GM19463 (cell line): ENCODE measurements around the gene RTP2.

ENCODE experiments used
- ATAC-seq: cut with Tn5 transposase; IDR thresholded peaks from one replicate; pipeline ENCODE4 v1.9.1; 2021; ENCODE audit warnings: mild to moderate bottlenecking, moderate library complexity; ENCODE audit not compliant: unreplicated experiment

Gene RTP2

DNA sequence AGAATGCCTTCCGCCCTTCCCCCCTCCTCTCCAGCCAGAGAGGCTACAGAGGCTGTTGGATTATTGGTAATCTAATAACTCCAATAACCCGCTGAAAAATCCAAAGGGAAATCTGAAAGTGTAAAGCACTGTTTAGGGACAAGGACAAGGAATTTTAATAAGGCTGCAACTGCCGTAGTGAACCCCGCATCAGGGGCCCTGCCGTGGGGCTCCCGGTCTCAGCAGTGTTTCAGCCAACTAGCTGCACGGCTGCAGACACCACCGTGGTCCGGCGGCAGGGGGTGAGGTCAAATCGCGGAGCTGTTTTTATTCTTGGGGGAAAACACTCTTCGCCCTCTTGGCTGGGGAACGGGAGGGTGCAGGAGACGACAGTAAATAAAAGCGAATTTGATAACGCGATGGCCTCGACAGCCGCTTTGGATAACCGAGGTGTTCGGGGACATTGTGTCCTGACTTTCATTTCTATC, 36.8 kb upstream of the RTP2 start:
- no peak for ATAC-seq

DNA sequence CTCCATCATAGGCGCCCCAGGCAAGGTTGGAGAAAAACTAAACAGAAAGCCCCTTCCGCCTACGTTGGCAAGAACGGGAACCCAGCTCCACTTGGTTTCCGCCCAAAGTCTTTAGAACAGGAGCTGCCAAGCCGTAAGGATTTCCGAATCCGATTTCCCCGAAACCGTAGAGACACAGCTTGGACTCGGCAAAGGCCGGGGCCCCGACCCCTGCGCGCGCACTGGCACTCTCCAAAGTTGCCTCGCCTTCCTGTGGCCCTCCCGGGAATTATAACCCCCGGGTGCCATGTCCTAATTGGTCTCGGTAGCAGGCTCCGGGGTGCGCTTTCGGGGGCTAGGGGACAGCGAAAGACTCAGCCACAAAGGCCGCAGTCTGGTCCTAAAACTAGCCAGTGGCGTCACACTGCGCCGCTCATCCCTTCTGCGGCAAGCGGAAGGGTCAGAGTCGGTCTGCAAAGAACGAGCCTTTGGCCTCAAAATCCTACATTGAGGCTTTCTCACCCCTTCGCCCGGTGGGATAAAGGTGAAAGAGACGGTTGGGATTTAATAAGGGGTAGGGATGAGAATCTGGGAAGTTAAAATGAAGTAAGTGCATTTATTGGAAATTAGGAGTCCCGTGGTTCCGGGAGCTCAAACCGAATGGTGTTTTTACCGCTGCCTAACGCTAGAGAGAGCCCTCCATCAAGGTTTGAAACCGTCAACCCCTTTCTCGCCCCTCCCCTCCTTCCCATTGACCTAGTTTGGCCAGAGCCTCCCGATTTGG, 36.2 kb upstream of the RTP2 start:
- peak; percentile 59 for ATAC-seq

DNA sequence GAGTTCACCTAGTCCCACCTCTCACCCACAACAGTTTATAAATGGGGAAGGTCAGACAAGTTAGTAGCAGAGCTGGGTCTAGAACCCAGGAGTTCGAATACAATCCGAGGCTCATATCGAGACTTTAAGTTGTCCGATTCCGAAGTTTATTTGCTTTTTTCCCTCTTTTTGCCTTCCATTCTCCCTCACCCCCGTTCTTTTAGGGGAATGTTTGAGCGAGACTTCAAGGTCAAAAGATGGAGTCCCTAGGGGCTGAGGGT, 35.6 kb upstream of the RTP2 start:
- ATAC-seq: no peak

DNA sequence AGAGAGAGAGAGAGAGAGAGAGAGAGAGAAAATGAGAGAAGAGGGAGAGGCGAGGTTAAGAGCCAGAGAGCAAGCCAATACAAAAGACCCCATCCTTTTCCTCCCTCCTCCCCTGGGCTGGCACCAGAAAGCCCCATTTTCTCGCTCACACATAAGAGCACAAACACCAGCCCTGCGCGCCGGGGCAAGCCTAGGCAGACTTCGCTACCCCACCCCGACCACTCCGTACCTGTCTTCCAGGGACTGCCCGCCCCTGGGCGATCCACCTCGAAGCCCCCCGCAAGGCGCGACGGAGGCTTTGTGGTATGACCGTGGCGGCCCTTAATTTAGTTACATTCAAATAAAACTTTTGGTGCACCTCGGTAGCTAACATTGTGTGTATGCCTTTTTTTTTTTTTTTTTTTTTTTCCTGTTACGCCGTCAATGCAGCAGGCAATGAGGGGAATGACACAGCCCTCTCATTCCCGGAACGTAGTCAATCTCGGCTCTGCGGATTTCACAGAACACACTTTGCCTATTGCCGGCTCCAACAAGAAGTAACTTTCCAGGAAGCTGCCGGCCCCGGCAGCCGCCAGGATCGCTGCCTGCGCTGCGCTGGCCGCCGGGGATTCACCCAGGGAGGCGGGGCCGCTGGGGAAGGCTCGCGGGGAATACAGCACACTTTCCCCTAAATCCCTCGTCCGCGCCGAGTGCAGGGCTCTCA, 35.2 kb upstream of the RTP2 start:
- ATAC-seq: no peak

- no peak for ATAC-seq
These were observed 34.6 kb upstream of the RTP2 start for GRCh38 chr3:187737006-187737367.

DNA sequence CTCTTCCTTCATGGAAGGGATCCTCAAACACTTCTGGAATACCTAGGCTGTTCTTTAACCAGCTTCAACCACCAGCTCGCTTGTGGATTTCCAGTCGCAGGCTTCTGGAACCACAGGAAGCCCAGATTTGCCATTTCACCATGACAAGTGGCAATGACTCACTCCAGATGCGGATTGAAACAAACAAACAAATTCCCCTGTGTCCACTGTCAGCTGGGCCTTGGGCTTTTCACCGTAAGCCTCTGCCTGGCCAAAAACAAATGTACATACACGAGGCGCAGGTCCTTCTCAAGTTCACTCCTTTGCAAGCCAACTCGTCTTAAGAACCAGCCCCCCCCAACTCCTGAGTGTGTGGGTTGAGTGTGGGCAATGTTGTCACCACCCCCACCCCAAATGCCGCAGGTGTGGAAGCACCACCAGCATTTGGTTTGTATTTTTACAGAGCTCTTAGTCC, 34.1 kb upstream of the RTP2 start:
- ATAC-seq: no peak

DNA sequence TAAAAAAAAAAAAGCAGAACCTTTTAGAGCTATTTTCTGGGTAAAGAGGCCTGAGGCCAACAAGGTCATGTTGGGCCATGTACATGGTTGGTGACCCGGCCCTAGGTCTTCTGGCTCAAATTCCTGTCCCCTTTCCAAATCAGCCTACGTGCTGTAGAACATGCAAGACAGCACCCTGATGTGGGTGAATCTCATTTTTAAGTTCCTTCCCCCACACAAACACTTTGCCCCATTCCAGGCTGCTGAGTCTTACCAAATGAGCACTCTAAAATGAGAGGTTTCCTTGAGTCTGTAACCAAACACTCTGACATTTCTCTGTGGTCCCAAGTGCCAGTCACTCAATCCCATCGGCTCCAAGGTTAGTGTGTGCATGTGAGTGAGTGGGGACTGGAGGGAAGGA, 33.5 kb upstream of the RTP2 start:
- no peak for ATAC-seq

DNA sequence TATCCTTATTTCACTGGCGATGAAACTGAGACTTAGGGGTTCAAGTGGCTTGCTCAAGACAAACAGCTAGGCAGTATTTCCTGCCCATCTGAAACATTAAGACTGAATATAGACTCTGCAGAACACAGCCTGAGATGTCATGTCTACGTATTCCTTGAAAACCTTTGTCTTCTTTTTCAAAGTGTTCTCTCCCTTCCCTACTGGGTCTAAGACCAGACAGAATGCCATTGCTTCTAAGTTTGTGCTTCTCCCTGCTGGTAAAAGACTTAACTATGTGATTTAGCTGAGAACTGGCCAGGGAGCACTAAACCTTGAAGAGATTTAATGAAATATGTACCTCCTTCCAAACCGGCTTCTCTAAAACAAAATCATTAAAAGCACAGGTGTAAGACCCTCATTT, 33.0 kb upstream of the RTP2 start:
- no peak for ATAC-seq

DNA sequence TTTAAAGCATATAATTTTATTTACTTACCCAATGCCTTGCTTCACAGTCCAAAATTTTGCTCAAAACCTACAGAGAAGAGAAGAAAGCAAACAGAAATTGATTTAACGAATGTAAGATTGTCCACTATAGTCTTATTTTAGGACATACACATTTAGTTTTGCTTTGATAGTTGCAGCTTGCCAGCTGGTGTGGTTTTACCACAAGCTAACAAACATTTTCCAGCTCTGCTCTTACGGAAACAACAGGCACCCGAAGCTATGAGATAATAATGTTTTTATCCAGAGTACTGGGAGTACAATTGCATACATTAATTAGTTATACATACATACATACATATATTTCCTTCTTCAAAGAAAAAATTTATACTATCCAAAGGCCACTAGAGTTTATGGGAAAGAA, 32.5 kb upstream of the RTP2 start:
- ATAC-seq: no peak

- no peak for ATAC-seq
These were observed 31.0 kb upstream of the RTP2 start for GRCh38 chr3:187733371-187733770.

DNA sequence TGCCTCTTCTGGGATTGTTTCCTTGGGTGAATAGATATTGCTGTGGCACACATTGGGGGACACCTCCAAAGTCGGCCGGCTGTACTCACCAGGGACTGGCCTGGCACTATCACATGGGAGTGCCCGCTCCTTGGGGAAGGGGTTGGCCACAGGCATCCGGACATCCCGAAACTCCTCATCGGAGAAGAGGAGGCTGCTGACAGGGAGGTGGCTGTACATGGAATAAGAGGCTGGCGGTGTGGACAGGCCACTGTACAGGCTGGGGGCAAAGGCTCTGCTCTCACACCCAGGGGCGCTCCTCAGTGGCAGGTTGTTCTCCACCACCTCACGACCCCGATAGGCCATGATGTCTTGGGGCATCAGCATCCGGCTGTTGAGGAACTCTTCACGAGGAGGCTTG, 27.2 kb upstream of the RTP2 start:
- no peak for ATAC-seq

- ATAC-seq: no peak
These were observed 26.7 kb upstream of the RTP2 start for GRCh38 chr3:187728940-187729583.

DNA sequence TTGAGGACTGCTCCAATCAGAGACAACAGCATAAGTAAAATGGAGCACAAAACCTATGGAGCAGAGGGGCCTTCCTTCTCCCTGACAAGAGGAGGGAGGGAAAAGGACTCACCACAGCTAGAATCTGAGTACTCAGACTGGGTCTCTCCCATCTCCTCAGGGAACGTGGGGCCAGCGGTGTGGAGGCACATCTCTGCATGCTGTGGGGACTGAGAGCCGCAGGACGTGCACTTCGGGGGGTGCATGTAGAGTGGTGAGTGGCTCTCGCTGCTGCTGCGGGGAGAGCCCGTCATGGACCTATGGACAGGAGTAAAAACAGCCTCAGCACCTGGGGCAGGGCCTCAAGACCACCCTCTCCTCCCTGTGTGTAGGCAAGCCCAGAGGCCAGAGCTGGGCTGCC, 25.9 kb upstream of the RTP2 start:
- ATAC-seq: no peak

GRCh38 chr3:187726564-187726963, 24.2 kb upstream of the RTP2 start:
- ATAC-seq: no peak

GRCh38 chr3:187725653-187726370, 23.5 kb upstream of the RTP2 start:
- no peak for ATAC-seq

DNA sequence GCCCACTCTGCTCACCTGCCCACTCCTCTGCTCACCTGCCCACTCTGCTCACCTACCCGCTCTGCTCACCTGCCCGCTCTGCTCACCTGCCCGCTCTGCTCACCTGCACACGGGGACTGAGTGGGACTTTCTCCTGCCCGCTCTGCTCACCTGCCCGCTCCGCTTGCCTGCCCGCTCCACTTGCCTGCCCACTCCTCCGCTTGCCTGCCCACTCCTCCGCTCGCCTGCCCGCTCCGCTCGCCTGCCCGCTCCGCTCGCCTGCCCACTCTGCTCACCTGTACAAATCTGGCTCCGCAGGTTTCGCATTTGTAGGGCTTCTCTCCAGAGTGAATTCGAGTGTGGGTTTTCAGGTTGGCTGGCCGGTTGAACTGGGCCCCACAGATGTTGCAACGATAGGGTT, 22.9 kb upstream of the RTP2 start:
- no peak for ATAC-seq

DNA sequence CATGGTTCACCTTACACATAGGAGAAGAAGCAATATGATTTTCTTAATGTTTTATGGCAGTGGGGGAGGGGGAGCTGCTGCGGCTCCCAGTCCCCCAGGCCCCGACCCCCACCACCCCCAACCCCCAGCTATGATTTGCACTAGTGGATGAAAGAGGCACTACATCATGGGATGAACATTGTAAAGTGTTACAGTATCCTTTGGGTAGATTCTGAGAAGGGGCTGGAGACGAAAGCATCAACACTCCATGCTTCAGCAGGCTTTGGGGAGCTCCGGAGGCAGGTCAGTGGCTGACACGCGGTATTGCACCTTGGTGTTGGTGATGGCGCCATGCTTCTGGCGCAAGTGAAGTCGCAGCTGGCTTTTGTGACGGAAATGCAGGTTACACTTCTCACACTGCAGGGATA, 19.9 kb upstream of the RTP2 start:
- no peak for ATAC-seq

DNA sequence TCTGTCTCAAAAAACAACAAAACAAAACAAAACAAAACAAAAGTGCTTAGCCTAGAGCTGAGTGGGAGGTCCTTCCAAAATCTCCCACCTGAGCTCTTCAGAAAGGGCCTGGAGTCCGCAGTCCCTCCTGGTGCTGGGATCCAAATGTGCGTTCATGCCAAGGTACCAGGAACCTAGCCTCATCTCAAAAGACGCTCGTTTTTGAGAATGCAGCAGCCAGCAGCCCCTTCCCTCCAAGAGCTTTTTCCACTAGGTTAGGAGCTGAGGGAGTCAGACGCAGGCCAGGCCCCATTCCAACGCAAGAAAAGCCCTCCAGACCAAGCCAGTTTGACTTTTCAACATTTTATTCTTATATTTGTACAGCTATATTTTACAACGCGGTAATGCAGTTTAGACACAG, 18.7 kb upstream of the RTP2 start:
- no peak for ATAC-seq

DNA sequence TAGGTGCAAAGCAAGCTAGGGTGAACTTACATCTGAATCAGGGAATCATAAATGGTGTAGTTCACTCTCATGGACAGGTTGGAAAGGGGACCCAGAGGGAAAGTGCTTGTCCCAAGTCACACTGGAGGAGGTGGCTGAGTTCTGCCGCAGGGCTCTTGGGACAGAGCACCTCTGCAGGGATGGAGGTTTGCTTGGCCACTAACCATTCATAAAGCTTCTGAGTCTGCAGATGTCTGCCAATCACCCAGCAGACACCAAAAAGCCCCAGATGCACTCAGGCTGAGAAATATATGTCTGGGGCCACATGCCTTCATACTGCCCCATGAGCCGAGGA, 17.9 kb upstream of the RTP2 start:
- no peak for ATAC-seq

- ATAC-seq: no peak
These were observed 17.4 kb upstream of the RTP2 start for GRCh38 chr3:187719628-187720336.

- ATAC-seq: no peak
These were observed 16.4 kb upstream of the RTP2 start for GRCh38 chr3:187718802-187719201.
